Upper lobe of left lung (tissue), 4 donors: Measurements from ENCODE around the gene GABRE.

Source experiments
- CTCF ChIP-seq, 6 experiments: fragments of 450-650 bp in 4 of 6; fragments of 200-600 bp in 2 of 6; sonication (generic) in 2 of 6; IDR thresholded peaks; one replicate each; pipeline ENCODE4 v1.5.1; 2016 to 2019; ENCODE audit warnings: antibody characterized with exemption in 6 of 6
- EP300 ChIP-seq, 4 donors: sonication (generic); formaldehyde crosslinking; IDR thresholded peaks; one replicate each; pipeline ENCODE4 v1.5.1; 2017; ENCODE audit warnings: antibody characterized with exemption in 4 of 4, control low read depth in 2 of 4
- POLR2A ChIP-seq, 4 donors: fragments of 450-650 bp; IDR thresholded peaks; one replicate each; pipeline ENCODE4 v1.5.1; 2016 to 2017; ENCODE audit warnings: antibody characterized with exemption in 4 of 4, mild to moderate bottlenecking in 2 of 4

GRCh38 chrX:151919610-151920009 lies 54.9 kb downstream of the GABRE start:
- TF ChIP-seq EP300 (IDR thresholded peaks at IDR 0.05) (no peak), CTCF (IDR thresholded peaks at IDR 0.05) (no peak), POLR2A (IDR thresholded peaks at IDR 0.05) (no peak)
